GM20431 (cell line): ENCODE measurements around the gene PEX14.

Experiments
- in situ Hi-C: fragments of 300-500 bp; cut with MseI, MboI; formaldehyde crosslinking; loops from one replicate; pipeline ENCODE4 v1.15.0; 2020; ENCODE audit warnings: low sequenced_read_pairs; ENCODE audit not compliant: unreplicated experiment

Gene PEX14

GRCh38 chr1:10610901-10611600 is 136.3 kb downstream of the PEX14 start:
- in situ Hi-C loops: no loop called here

- in situ Hi-C loops: no loop called here
Measured at GRCh38 chr1:10612436-10613160, 137.8 kb downstream of the PEX14 start.

DNA sequence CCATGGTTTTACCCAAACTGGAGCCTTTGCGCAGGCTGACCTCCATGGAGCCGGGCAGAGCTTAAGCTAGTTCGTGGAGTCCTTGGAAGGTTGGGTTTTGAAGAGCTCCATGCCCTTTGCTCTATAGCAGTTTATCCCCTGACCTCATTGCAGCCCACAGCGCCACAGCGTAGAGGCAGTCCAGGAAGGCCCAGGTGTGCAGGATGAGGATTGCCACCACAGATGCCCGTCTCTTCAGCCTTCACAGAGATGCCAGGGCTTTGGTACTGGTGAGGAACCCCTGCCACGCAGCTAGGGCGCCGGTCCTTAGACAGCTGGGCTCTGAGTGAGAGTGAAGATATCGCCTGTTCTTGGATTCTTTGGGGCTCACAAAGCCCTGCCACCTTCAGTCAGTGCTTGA is 138.6 kb downstream of the PEX14 start:
- in situ Hi-C loops: no loop called here

DNA sequence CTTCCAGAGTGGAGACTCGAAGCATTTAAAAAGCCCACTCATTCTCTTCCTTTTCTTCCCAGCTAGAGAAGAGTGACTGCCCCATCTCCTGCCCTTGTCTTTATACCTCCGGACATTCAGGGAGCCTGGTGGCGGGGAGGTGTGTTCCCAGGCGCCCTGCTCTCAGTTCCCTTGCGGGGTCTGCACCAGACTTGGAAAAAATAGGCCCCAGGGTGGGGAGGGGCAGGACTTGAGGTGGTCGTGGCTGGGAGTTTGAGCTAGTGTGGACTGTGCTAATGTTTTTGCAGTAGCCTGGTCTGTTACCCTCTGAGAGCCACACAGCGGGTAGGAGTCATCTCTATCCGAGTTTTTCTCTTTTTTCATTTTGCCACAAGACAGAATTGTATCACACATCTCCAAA is 139.1 kb downstream of the PEX14 start:
- in situ Hi-C loops: no loop called here

DNA sequence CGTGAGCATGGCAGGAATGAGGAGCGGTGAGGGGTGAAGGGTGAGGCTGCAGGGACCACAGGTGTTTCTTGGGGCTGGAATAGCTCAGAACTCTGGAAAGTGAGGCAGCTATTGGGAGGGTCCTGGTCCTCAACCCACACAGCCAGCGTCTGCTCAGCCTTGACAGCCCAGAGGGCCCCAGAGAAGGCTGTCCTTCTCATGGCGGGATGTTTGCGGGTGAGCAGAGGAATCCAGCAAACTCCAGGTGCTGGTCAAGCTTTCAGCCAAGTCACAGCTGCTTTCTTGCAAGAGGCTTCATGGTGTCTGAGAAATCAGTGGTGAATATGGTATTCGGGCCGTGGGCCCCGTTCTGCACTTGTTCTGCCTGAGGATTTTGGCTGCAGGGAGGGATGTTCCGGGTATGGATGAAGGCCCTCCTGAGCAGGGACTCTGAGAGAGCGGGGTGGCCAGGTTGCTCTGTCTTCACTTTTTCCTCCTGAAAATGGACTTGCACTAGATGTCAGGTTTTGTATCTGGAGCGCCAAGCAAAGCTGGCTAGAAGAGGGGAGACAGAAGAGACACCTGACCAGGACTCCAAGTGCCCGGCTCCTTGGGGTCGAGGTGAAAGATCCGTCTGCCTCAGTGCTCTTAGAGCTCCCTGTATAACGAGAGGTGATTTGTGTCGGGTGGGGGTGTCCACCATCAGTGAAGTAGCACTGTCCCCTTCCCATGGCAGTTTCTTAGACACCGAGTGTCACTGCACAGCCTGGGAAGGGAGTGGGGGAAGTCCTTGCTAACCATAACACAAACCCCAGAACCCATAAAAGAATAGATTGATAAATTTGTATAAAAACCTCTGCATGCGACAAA is 139.9 kb downstream of the PEX14 start:
- in situ Hi-C loops: no loop called here

GRCh38 chr1:10615332-10615731 is 140.6 kb downstream of the PEX14 start:
- in situ Hi-C loops: no loop called here

DNA sequence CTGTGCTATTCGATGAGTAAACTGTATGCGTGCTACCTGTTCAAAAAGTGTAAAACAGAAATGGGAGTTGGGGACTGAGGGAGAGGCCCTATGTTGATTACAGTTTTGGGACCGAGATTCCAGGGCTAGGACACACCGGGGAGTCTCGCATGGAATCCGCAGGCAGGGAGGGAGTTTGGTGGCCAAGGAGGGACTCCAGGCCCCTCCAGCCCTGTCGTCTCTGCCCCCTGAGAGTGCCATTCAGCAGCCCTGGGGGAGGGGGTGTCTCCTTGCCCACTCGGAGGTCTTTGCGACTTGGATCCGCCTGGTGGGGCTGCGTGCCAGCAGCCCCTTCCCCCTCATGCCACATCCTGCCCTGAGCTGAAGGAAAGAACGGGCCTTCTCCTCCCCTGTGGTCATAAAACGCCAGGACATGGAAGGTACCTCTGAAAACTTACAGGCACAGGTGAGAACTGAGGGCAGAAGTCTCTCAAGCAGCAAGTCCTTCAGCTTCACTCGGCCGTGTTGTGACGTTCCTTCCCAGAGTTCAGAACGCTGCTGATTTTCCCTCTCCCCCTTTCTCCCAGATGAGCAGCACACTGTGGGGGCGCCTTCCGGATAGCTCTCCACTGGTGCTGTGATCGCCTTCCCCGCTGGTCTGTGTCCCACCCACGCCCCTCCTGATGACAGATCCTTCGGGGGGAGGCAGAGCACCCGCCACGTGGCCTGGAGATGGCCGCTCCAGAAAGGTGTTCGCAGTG is 141.4 kb downstream of the PEX14 start:
- in situ Hi-C loops: no loop called here

DNA sequence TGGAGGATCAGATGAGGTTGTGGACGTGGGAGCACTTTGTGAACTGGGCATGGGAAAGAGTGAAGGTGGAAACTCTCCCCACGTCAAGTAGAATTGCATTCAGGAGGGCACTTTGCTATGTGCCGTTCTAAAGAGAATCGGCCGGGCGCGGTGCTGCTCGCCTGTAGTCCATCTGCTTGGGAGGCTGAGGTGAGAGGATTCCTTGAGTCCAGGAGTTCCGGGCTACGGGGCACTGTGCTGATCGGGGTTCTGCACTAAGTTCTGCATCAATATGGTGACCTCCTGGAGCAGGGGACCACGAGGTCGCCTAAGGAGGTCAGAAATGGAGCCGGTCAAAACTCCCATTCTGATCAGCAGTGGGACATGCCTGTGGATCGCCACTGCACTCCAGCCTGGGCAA is 141.9 kb downstream of the PEX14 start:
- in situ Hi-C loops: no loop called here

DNA sequence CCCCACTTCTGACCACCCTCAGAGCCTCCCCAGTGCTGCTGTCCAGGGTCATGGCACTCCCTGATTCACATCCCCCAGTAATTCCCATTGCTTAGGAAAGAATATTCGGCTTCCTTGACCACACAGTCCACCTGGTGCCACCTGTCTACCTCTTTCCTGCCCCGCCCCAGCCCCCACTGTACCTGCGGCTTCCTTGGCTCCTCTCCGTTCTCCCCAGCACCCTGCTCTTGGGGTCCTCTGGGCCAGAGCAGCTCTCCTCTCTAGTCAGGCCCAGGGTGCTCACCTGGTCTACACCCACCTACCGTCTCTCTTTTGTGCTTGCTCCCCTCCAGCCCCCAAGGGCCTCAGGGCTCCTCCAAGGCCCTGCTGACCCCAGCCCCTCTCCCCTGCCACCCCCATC is 142.6 kb downstream of the PEX14 start:
- in situ Hi-C loops: no loop called here

- in situ Hi-C loops: no loop called here
Measured at GRCh38 chr1:10617931-10618885, 143.5 kb downstream of the PEX14 start.

DNA sequence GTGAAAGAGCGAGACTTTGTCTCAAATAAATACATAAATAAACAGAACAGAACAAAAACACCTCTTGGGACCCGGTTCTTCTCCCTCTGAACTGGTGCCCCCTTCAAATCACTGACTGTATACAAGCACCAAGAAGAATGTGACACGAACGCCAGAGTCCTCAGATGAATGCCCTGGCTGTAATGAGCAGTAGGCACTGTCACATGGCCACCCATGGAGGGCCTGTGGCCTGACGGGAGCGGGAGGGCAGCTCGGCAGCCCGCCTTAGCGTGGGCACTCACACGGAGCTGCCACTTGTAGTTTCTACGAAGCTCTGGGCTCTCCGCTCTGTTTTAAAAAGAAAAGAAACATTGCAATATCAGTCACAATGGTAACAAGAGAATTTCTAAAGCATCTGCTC is 146.0 kb downstream of the PEX14 start:
- in situ Hi-C loops: no loop called here

DNA sequence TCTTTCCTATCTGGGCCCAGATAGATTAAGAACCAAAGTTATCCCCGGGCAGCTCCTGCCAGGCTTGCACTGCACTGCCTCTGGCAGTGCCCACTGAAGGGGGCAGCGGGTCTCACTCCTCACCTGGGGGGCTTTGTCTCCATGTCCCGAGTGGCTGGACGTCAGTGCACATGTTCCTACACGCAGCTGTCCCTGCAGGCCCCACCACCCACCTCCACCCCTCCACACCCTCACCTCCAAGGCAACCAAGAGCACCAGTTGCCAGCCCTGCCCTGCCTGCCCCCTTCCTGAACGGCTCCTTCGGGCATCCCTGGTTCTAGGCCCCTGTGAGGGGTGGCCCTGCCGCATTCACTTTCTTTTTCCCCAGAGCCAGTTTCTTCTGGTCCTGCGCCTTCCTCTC is 147.2 kb downstream of the PEX14 start:
- in situ Hi-C loops: no loop called here

DNA sequence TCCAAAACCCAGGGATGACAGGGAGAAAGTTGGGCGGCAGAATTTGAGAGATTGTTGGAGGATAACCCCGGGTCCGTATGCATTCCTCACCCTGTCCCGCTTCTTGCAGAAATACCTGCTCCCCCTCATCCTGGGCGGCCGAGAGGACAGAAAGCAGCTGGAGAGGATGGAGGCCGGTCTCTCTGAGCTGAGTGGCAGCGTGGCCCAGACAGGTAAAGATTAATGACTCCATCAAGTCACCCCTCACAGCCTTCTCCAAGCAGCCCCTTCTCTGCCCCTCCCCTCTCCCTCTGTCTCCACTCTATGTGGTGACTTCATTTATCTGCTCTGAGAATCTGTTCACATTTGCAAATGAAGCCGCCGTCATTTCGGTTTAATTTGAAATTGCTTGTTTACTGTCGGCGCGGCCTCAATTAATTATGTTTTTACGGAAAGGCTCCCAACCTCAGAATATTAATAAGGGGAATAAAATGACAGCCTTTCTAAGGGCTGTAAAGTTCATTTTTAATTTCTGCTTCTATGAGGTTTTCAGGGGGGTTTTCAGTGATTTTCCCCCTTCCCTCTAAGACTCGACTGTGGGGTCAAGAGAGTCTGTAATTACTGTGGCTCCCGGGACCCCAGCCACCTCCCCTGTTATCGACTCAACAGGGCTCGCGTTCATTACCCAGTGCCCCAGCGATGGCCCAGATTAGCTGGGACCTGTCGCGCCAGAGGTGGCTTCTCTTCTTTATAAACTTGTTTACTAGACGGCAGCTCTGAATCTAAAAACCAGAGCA is 148.3 kb downstream of the PEX14 start:
- in situ Hi-C loops: no loop called here

DNA sequence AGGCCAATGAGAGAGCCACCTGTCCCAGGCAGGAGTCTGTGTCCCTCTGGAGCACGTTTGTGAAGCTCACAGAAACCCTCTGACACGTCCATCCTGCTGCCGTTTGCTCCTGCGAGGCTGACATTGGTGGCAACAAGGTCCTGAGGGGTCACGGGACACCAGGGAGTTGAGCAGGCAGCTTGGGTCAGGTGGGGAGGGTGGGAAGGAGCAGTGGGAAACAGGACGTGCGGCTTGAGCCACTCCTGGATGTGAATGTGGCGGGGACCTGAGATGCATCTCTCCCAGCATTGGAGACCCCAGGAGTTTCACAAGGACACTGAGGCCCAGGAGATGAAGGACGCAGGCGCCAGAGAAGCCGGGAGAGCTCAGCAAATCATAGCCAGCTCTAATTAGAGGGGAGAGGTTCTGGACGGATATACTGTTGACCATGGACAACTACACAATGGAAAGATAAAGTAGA is 149.0 kb downstream of the PEX14 start:
- in situ Hi-C loops: no loop called here

GRCh38 chr1:10624256-10625050 is 149.7 kb downstream of the PEX14 start:
- in situ Hi-C loops: no loop called here

- in situ Hi-C loops: no loop called here
Measured at GRCh38 chr1:10625076-10625475, 150.3 kb downstream of the PEX14 start.

DNA sequence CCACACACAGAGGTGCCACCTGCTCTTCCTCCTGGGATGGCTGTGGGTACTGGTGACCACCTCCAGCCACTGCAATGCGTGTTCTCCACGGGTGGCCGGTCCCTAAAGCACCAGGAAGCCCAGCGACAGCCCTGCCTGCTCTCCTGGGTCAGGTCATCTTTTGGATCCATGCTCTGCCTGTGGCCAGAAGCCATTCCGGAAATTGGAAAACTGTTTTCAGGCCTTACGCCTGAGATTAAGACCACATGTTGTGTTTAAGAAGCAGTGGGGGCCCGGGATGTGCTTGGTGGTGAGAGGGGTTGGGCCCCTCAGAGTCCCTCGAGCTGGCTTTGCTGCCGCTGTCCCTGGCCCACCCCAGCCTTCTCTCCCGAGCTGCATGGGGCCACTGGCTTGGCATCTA is 150.8 kb downstream of the PEX14 start:
- in situ Hi-C loops: no loop called here
